Naive thymus-derived CD4-positive, alpha-beta T cell (primary cell): ENCODE data around the gene NHS. TPM values are rescaled to one million over a fixed set of nuclear protein-coding genes. Genes with fewer than 3 reads are reported as not detected.

Experiments
- ATAC-seq: fragments of 150-1000 bp; cut with Tn5 transposase; 2 replicates; pipeline ENCODE4 v1.10.0; 2021; ENCODE audit warnings: mild to moderate bottlenecking, moderate library complexity
- CTCF ChIA-PET: fragments of 350-600 bp; sonication (Branson Sonifier 250); formaldehyde crosslinking; loops from one replicate; lab custom pipeline; 2021; ENCODE audit warnings: antibody characterized with exemption; lab: Charles Lee
- POLR2A ChIA-PET: fragments of 350-600 bp; sonication (Branson Sonifier 250); formaldehyde crosslinking; loops from one replicate; lab custom pipeline; 2021; ENCODE audit warnings: antibody characterized with exemption, inconsistent platforms; lab: Charles Lee
- DNase-seq, 9 donors: peaks; one replicate each; pipeline versions ENCODE4 v3.0.0 to v3.0.0-alpha.2; 2020 to 2022; ENCODE audit warnings: mixed read lengths in 1 of 9
- H3K27ac ChIP-seq: one replicate; pipeline ENCODE4 v1.7.0; 2013; ENCODE audit warnings: mild to moderate bottlenecking, low read depth, low read length, moderate library complexity
- H3K27me3 ChIP-seq, 2 donors: one replicate each; pipeline ENCODE4 v1.7.0; 2013; ENCODE audit warnings: low read length in 2 of 2, mild to moderate bottlenecking in 2 of 2, moderate library complexity in 2 of 2; ENCODE audit not compliant: control insufficient read depth in 2 of 2, insufficient read depth in 2 of 2
- H3K36me3 ChIP-seq, 3 experiments: 1 replicate in 2 of 3; 2 replicates in 1 of 3; pipeline ENCODE4 v1.7.0; 2013; ENCODE audit warnings: low read length in 3 of 3, mild to moderate bottlenecking in 3 of 3, moderate library complexity in 1 of 3; ENCODE audit not compliant: insufficient read depth in 3 of 3, control insufficient read depth in 2 of 3
- H3K4me1 ChIP-seq, 2 donors: one replicate each; pipeline ENCODE4 v1.7.0; 2013; ENCODE audit warnings: low read length in 2 of 2, mild to moderate bottlenecking in 2 of 2, moderate library complexity in 1 of 2; ENCODE audit not compliant: control insufficient read depth in 2 of 2, insufficient read depth in 2 of 2
- H3K4me3 ChIP-seq: 2 replicates; pipeline ENCODE4 v1.7.0; 2013; ENCODE audit warnings: mild to moderate bottlenecking, low read length
- H3K9me3 ChIP-seq, 3 experiments: 1 replicate in 2 of 3; 2 replicates in 1 of 3; pipeline ENCODE4 v1.7.0; 2013; ENCODE audit warnings: low read length in 3 of 3; ENCODE audit not compliant: control insufficient read depth in 2 of 3
- H3K27ac Mint-ChIP-seq, 9 donors: one replicate each; pipeline ENCODE4 v1.8.0; 2020 to 2022; ENCODE audit warnings: mixed read lengths in 9 of 9, mild to moderate bottlenecking in 8 of 9, moderate library complexity in 5 of 9, inconsistent platforms in 2 of 9
- H3K27me3 Mint-ChIP-seq, 5 donors: one replicate each; pipeline ENCODE4 v1.8.0; 2021 to 2022; ENCODE audit warnings: mixed read lengths in 5 of 5, mild to moderate bottlenecking in 1 of 5
- H3K36me3 Mint-ChIP-seq, 5 donors: one replicate each; pipeline ENCODE4 v1.8.0; 2020 to 2022; ENCODE audit warnings: mixed read lengths in 5 of 5, mild to moderate bottlenecking in 3 of 5, inconsistent platforms in 1 of 5
- H3K4me1 Mint-ChIP-seq, 7 donors: one replicate each; pipeline ENCODE4 v1.8.0; 2020 to 2022; ENCODE audit warnings: mixed read lengths in 7 of 7, mild to moderate bottlenecking in 3 of 7, inconsistent platforms in 1 of 7
- H3K4me3 Mint-ChIP-seq, 10 donors: one replicate each; pipeline ENCODE4 v1.8.0; 2020 to 2022; ENCODE audit warnings: mild to moderate bottlenecking in 10 of 10, mixed read lengths in 10 of 10, moderate library complexity in 6 of 10, inconsistent platforms in 2 of 10
- H3K9me3 Mint-ChIP-seq, 11 donors: one replicate each; pipeline ENCODE4 v1.8.0; 2020 to 2022; ENCODE audit warnings: mixed read lengths in 11 of 11, mild to moderate bottlenecking in 4 of 11, inconsistent platforms in 1 of 11, moderate library complexity in 1 of 11
- intact Hi-C, 2 donors: fragments of 100-400 bp; cut with micrococcal nuclease; formaldehyde crosslinking; loops; one replicate each; pipeline ENCODE4 v1.15.1; 2023
- polyA plus RNA-seq, 2 donors: library from polyadenylated mRNA; unstranded; fragments of 300-500 nt; fragmentation: Illumina TruSeq; gene quantifications; one replicate each; pipeline ENCODE4 v1.2.3, GENCODE V29; 2021
- total RNA-seq, 6 experiments: library from RNA in 5 of 6; stranded (reverse) in 5 of 6; gene quantifications; 1 replicate in 5 of 6; 2 replicates in 1 of 6; pipeline ENCODE4 v1.2.3 and lab custom pipeline; 2021 to 2026

Gene NHS
- total and polyA plus RNA-seq, 7 experiments from 2014 or later, result 0.02 to 2.6 (median 0.32) TPM; not detected in 1

- H3K9me3 Mint-ChIP-seq, result peaks cover 0 to 6% (median 0%) of the 10 kb centered on the region in 11 donors
Observed at GRCh38 chrX:17403972-17404371, 29.0 kb downstream of the NHS start.

GRCh38 chrX:17405225-17405969 is 30.4 kb downstream of the NHS start:
- no peak overlapping the region for H3K27ac Mint-ChIP-seq
- H3K36me3 Mint-ChIP-seq, result no peaks in the 10 kb centered on the region
- intact Hi-C loops, result no loop called here
- H3K36me3 ChIP-seq, result no peaks in the 10 kb centered on the region
- no peaks in the 10 kb centered on the region for H3K9me3 ChIP-seq
- H3K4me1 Mint-ChIP-seq, result peaks cover 0 to 1% (median 0%) of the 10 kb centered on the region in 7 donors
- H3K27ac ChIP-seq, result no peak overlapping the region
- peaks cover 0 to 1% (median 0%) of the 10 kb centered on the region in 11 donors for H3K9me3 Mint-ChIP-seq
- H3K4me3 ChIP-seq, result no peak overlapping the region
- POLR2A ChIA-PET, result no interaction called here
- H3K27me3 ChIP-seq, result no peaks in the 10 kb centered on the region
- no peak for DNase-seq
- no peaks in the 10 kb centered on the region for H3K4me1 ChIP-seq
- ATAC-seq, result no peak
- peaks cover 0 to 5% (median 4%) of the 10 kb centered on the region in 5 donors for H3K27me3 Mint-ChIP-seq
- no peak overlapping the region for H3K4me3 Mint-ChIP-seq
- CTCF ChIA-PET, result no interaction called here

More at GRCh38 chrX:17403972-17404371, 29.0 kb downstream of the NHS start:
- no peaks in the 10 kb centered on the region for H3K36me3 ChIP-seq
- ChIA-PET POLR2A (no interaction called here), CTCF (no interaction called here)
- H3K9me3 ChIP-seq, result no peaks in the 10 kb centered on the region
- Mint-ChIP-seq H3K4me1 (peaks cover 0 to 1% (median 0%) of the 10 kb centered on the region in 7 donors), H3K27me3 (peaks cover 0 to 9% (median 5%) of the 10 kb centered on the region in 5 donors), H3K27ac (no peak overlapping the region), H3K4me3 (no peak overlapping the region), H3K36me3 (no peaks in the 10 kb centered on the region)
- no peak overlapping the region for H3K27ac ChIP-seq
- H3K4me1 ChIP-seq, result no peaks in the 10 kb centered on the region
- H3K4me3 ChIP-seq, result no peak overlapping the region
- intact Hi-C loops, result no loop called here
- no peak for DNase-seq
- ATAC-seq, result no peak
- H3K27me3 ChIP-seq, result no peaks in the 10 kb centered on the region

- no peak overlapping the region for H3K27ac Mint-ChIP-seq
- Histone ChIP-seq H3K27ac (no peak overlapping the region), H3K4me3 (no peak overlapping the region), H3K4me1 (no peaks in the 10 kb centered on the region), H3K27me3 (no peaks in the 10 kb centered on the region), H3K9me3 (no peaks in the 10 kb centered on the region), H3K36me3 (no peaks in the 10 kb centered on the region)
- ChIA-PET CTCF (no interaction called here), POLR2A (no interaction called here)
- intact Hi-C loops, result no loop called here
- H3K27me3 Mint-ChIP-seq, result peaks cover 0 to 9% (median 6%) of the 10 kb centered on the region in 5 donors
- no peaks in the 10 kb centered on the region for H3K36me3 Mint-ChIP-seq
- no peak for ATAC-seq
- H3K4me1 Mint-ChIP-seq, result no peaks in the 10 kb centered on the region
- H3K4me3 Mint-ChIP-seq, result no peak overlapping the region
- no peak for DNase-seq
- H3K9me3 Mint-ChIP-seq, result no peaks in the 10 kb centered on the region
Observed at GRCh38 chrX:17409566-17410290, 34.7 kb downstream of the NHS start.

GRCh38 chrX:17410651-17411050 is 35.7 kb downstream of the NHS start:
- DNase-seq (no peak), ATAC-seq (no peak)
- Mint-ChIP-seq H3K9me3 (no peaks in the 10 kb centered on the region), H3K4me3 (no peak overlapping the region), H3K27me3 (peaks cover 0 to 10% (median 6%) of the 10 kb centered on the region in 5 donors), H3K27ac (no peak overlapping the region), H3K4me1 (no peaks in the 10 kb centered on the region), H3K36me3 (no peaks in the 10 kb centered on the region)
- CTCF ChIA-PET, result no interaction called here
- intact Hi-C loops, result no loop called here
- H3K27me3 ChIP-seq, result no peaks in the 10 kb centered on the region
- no peaks in the 10 kb centered on the region for H3K36me3 ChIP-seq
- H3K4me1 ChIP-seq, result no peaks in the 10 kb centered on the region
- H3K4me3 ChIP-seq, result no peak overlapping the region
- POLR2A ChIA-PET, result no interaction called here
- H3K27ac ChIP-seq, result no peak overlapping the region
- no peaks in the 10 kb centered on the region for H3K9me3 ChIP-seq

DNA sequence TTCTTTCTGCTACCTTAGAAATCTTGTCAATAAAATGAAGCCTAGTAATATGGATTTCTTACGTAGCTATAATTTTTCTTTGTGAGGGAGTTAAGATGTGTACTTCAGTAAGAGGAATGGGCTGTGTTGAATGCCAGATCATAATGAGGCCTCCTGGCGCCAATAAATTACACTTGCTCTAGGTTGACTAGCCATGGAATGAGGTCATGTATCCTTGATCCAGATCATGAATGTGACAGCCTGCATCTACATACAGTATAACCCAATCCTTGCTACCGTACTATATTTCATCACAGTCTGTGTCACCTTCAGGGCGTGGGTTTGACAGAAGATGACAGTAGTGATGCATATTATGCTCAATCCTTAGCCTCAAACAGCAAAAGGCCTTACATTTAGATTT is 36.2 kb downstream of the NHS start:
- no peak overlapping the region for H3K4me3 ChIP-seq
- ChIA-PET CTCF (no interaction called here), POLR2A (no interaction called here)
- H3K27me3 ChIP-seq, result no peaks in the 10 kb centered on the region
- Mint-ChIP-seq H3K36me3 (no peaks in the 10 kb centered on the region), H3K27ac (no peak overlapping the region), H3K4me3 (no peak overlapping the region), H3K9me3 (no peaks in the 10 kb centered on the region), H3K27me3 (peaks cover 0 to 10% (median 6%) of the 10 kb centered on the region in 5 donors), H3K4me1 (no peaks in the 10 kb centered on the region)
- ATAC-seq (no peak), DNase-seq (no peak)
- no peaks in the 10 kb centered on the region for H3K4me1 ChIP-seq
- no peaks in the 10 kb centered on the region for H3K9me3 ChIP-seq
- no peaks in the 10 kb centered on the region for H3K36me3 ChIP-seq
- no peak overlapping the region for H3K27ac ChIP-seq
- intact Hi-C loops, result no loop called here

GRCh38 chrX:17412692-17413091 is 37.7 kb downstream of the NHS start:
- POLR2A ChIA-PET, result no interaction called here
- Histone ChIP-seq H3K9me3 (no peaks in the 10 kb centered on the region), H3K27me3 (no peaks in the 10 kb centered on the region), H3K4me3 (no peak overlapping the region), H3K36me3 (no peaks in the 10 kb centered on the region), H3K27ac (no peak overlapping the region), H3K4me1 (no peaks in the 10 kb centered on the region)
- CTCF ChIA-PET, result no interaction called here
- Mint-ChIP-seq H3K27me3 (peaks cover 0 to 10% (median 6%) of the 10 kb centered on the region in 5 donors), H3K4me3 (no peak overlapping the region), H3K9me3 (no peaks in the 10 kb centered on the region), H3K36me3 (no peaks in the 10 kb centered on the region), H3K4me1 (no peaks in the 10 kb centered on the region), H3K27ac (no peak overlapping the region)
- intact Hi-C loops, result no loop called here
- ATAC-seq, result no peak
- no peak for DNase-seq
